SU-DHL-6 (cell line): ENCODE data around the gene IFIT5.

ENCODE experiments used
- EZH2phosphoT487 ChIP-seq: fragments of 200-600 bp; sonication (generic), shearing (Covaris generic); conservative IDR thresholded peaks from 2 replicates; pipeline ENCODE4 v1.6.1; 2018; ENCODE audit warnings: mild to moderate bottlenecking, antibody characterized with exemption, low read length, moderate library complexity, mixed read lengths
- TF ChIP-seq, protein P1 (sequence below): fragments of 200-600 bp; sonication (generic); IDR thresholded peaks from one replicate; pipeline ENCODE4 v1.5.1; 2017; ENCODE audit warnings: antibody characterized with exemption, mild to moderate bottlenecking, low read length, moderate library complexity; ENCODE audit not compliant: insufficient read depth, poor library complexity, severe bottlenecking

DNA sequence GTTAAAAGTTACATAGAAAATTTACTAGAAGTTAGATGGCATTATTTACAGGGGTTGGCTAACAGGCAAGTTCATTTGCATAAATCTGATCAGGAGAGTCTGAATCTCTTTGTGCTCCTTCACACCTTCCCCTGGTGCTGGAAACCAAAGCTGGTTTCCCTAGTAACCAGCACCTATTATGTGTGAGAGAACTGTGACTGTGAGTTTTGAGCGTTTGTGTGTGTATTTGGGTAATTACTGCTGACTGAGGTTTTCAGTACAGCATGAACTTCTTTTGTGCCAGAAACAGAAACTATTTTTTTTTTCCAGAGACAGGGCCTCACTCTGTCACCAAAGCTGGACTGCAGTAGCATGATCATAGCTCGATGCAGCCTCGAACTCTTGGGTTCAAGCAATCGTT is 46.8 kb upstream of the IFIT5 start:
- TF ChIP-seq, protein P1, sequence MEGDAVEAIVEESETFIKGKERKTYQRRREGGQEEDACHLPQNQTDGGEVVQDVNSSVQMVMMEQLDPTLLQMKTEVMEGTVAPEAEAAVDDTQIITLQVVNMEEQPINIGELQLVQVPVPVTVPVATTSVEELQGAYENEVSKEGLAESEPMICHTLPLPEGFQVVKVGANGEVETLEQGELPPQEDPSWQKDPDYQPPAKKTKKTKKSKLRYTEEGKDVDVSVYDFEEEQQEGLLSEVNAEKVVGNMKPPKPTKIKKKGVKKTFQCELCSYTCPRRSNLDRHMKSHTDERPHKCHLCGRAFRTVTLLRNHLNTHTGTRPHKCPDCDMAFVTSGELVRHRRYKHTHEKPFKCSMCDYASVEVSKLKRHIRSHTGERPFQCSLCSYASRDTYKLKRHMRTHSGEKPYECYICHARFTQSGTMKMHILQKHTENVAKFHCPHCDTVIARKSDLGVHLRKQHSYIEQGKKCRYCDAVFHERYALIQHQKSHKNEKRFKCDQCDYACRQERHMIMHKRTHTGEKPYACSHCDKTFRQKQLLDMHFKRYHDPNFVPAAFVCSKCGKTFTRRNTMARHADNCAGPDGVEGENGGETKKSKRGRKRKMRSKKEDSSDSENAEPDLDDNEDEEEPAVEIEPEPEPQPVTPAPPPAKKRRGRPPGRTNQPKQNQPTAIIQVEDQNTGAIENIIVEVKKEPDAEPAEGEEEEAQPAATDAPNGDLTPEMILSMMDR, result no peak
- no peak for TF ChIP-seq EZH2phosphoT487
